HG03139 (cell line): ENCODE data around the gene RPL7A.
"Not testable (repeated sequence)": the region's sequence is repeated elsewhere in the genome, so short reads cannot be mapped to it uniquely, and the experiment has no call there.

ENCODE experiments used
- ATAC-seq: cut with Tn5 transposase; IDR thresholded peaks from one replicate; pipeline ENCODE4 v1.9.1; 2021; ENCODE audit not compliant: unreplicated experiment

The RPL7A gene

GRCh38 chr9:133386338-133386737 lies 38.3 kb downstream of the RPL7A start:
- no peak for ATAC-seq

DNA sequence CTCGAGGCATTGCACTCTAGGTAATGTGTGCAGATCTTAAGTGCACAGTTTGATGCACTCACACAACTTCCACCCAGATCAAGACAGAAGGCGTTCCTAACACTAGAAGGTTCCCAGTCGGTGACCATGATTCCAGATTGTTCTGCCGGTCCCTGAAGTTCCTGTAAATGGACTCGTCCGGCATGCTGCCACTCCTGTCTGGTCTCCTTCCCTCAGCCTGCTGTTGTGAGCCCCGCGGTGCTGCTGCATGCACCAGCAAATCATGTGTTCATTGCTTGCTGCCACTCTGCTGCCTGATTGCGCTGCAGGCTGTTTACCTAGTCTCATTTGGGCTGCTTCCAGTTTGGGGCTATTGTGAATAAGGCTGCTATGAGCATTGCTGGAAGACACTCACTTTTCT lies 39.7 kb downstream of the RPL7A start:
- no peak for ATAC-seq

GRCh38 chr9:133389025-133389557 lies 41.1 kb downstream of the RPL7A start:
- no peak for ATAC-seq

- ATAC-seq: no peak
These were observed 41.5 kb downstream of the RPL7A start for GRCh38 chr9:133389562-133389961.

GRCh38 chr9:133390713-133391112 lies 42.7 kb downstream of the RPL7A start:
- ATAC-seq: no peak

DNA sequence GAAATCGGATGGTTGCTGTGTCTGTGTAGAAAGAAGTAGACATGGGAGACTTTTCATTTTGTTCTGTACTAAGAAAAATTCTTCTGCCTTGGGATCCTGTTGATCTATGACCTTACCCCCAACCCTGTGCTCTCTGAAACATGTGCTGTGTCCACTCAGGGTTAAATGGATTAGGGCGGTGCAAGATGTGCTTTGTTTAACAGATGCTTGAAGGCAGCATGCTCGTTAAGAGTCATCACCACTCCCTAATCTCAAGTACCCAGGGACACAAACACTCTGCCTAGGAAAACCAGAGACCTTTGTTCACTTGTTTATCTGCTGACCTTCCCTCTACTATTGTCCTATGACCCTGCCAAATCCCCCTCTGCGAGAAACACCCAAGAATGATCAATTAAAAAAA lies 43.4 kb downstream of the RPL7A start:
- ATAC-seq: not testable (repeated sequence)

DNA sequence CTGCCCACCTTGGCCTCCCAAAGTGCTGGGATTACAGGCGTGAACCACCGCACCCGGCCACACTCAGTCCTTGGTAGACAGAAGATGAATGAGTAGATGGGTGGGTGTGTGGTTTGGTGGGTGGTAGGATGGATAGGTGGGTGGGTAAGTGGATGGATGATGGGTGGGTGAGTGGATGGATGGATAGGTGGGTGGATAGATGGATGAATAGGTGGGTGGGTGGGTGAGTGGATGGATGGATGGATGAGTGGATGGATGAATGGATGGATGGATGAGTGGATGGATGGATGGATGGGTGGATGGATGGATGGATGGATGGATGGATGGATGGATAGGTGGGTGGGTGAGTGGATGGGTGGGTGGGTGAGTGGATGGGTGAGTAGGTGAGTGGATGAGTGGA lies 44.3 kb downstream of the RPL7A start:
- not testable (repeated sequence) for ATAC-seq

- no peak for ATAC-seq
These were observed 45.4 kb downstream of the RPL7A start for GRCh38 chr9:133393399-133393798.

- ATAC-seq: no peak
These were observed 46.8 kb downstream of the RPL7A start for GRCh38 chr9:133394687-133395271.

DNA sequence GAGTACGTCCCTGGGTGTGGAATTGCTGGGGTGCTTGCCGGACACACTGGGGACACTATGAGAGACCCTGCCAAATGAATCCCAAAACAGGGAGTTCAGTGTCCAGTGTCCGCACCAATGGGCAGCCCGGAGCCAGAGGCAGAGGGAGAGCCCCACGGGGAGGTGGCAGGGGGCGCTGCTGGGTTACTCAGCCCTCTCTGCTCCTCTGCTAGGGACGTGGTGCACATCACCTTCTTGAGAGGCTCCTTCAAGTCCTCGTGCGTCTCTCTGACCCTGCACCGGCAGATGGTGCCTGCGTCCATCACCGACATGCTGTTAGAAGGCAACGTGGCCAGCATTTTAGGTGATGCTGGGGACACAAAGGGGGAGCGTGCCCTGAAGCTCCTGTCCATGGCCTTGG lies 48.9 kb downstream of the RPL7A start:
- ATAC-seq: no peak

DNA sequence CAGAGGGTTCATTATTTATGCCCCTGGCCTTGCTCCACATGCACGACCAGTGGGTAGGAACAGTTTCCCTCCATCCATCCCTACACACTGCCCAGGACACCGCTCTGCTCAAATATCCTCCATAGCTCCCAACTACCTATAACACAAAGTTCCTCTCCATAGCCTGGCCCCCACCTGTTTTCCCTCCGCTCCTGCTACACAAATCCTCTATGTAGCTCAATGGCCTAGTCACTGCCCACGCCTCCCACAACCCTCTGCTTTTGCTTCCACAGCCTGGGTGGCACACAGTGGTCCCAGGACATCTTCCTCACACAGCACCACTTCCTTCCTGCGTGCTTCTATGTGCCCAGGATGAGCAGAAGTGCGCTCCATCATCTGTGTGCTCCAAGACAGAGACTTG lies 49.4 kb downstream of the RPL7A start:
- no peak for ATAC-seq

- no peak for ATAC-seq
These were observed 49.9 kb downstream of the RPL7A start for GRCh38 chr9:133397895-133398294.

- ATAC-seq: no peak
These were observed 52.3 kb downstream of the RPL7A start for GRCh38 chr9:133400292-133400691.
